Measurements from ENCODE around the gene ILKAP.

The ILKAP gene

GRCh38 chr2:238124488-238125126 lies 78.9 kb downstream of the ILKAP start:
- no peaks in the 10 kb centered on the region for H3K27me3 ChIP-seq (ENCODE audit: insufficient read depth, poor library complexity, severe bottlenecking)
- DNase-seq (ENCODE audit: low read depth in 1 of 2, low spot score in 1 of 2), result no peak
- no peak overlapping the region for H3K4me3 ChIP-seq (replicated peaks; ENCODE audit: insufficient read depth, low read length)
- TF ChIP-seq, protein P1, sequence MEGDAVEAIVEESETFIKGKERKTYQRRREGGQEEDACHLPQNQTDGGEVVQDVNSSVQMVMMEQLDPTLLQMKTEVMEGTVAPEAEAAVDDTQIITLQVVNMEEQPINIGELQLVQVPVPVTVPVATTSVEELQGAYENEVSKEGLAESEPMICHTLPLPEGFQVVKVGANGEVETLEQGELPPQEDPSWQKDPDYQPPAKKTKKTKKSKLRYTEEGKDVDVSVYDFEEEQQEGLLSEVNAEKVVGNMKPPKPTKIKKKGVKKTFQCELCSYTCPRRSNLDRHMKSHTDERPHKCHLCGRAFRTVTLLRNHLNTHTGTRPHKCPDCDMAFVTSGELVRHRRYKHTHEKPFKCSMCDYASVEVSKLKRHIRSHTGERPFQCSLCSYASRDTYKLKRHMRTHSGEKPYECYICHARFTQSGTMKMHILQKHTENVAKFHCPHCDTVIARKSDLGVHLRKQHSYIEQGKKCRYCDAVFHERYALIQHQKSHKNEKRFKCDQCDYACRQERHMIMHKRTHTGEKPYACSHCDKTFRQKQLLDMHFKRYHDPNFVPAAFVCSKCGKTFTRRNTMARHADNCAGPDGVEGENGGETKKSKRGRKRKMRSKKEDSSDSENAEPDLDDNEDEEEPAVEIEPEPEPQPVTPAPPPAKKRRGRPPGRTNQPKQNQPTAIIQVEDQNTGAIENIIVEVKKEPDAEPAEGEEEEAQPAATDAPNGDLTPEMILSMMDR (IDR thresholded peaks at IDR 0.05; ENCODE audit: insufficient read depth, low read length), result no peak
- TF ChIP-seq GABPA (IDR thresholded peaks at IDR 0.05; ENCODE audit: low read depth) (no peak), SPI1 (IDR thresholded peaks at IDR 0.05; ENCODE audit: borderline replicate concordance, low read depth) (no peak), POLR2AphosphoS5 (IDR thresholded peaks at IDR 0.05; ENCODE audit: low read depth) (no peak)
- no peak overlapping the region for H3K27ac ChIP-seq (replicated peaks)

GRCh38 chr2:238123991-238124470 lies 79.5 kb downstream of the ILKAP start:
- TF ChIP-seq REST (IDR thresholded peaks at IDR 0.05; ENCODE audit: insufficient replicate concordance, low read depth) (no peak), GABPA (IDR thresholded peaks at IDR 0.05; ENCODE audit: low read depth) (no peak), POLR2AphosphoS5 (IDR thresholded peaks at IDR 0.05; ENCODE audit: low read depth) (no peak), SPI1 (IDR thresholded peaks at IDR 0.05; ENCODE audit: borderline replicate concordance, low read depth) (no peak)
- TF ChIP-seq, protein P1 (IDR thresholded peaks at IDR 0.05; ENCODE audit: insufficient read depth, low read length), result no peak
- no peaks in the 10 kb centered on the region for H3K27me3 ChIP-seq (ENCODE audit: insufficient read depth, poor library complexity, severe bottlenecking)
- no peak for DNase-seq (ENCODE audit: low read depth in 1 of 2, low spot score in 1 of 2)
- no peak overlapping the region for H3K4me3 ChIP-seq (replicated peaks; ENCODE audit: insufficient read depth, low read length)
- H3K27ac ChIP-seq (replicated peaks), result no peak overlapping the region

- Histone ChIP-seq H3K27me3 (ENCODE audit: insufficient read depth, poor library complexity, severe bottlenecking) (no peaks in the 10 kb centered on the region), H3K27ac (replicated peaks) (no peak overlapping the region), H3K4me3 (replicated peaks; ENCODE audit: insufficient read depth, low read length) (no peak overlapping the region)
- DNase-seq (ENCODE audit: low read depth in 1 of 2, low spot score in 1 of 2), result no peak
- no peak for TF ChIP-seq REST (IDR thresholded peaks at IDR 0.05; ENCODE audit: insufficient replicate concordance, low read depth)
- no peak for TF ChIP-seq GABPA (IDR thresholded peaks at IDR 0.05; ENCODE audit: low read depth)
- no peak for TF ChIP-seq SPI1 (IDR thresholded peaks at IDR 0.05; ENCODE audit: borderline replicate concordance, low read depth)
- TF ChIP-seq, protein P1 (IDR thresholded peaks at IDR 0.05; ENCODE audit: insufficient read depth, low read length), result no peak
- TF ChIP-seq POLR2AphosphoS5 (IDR thresholded peaks at IDR 0.05; ENCODE audit: low read depth), result no peak
Observed at GRCh38 chr2:238123218-238123971, 80.1 kb downstream of the ILKAP start.
